CD14-positive monocyte (primary cell): ENCODE data around the gene KSR1. TPM values are rescaled to one million over a fixed set of nuclear protein-coding genes. Genes with fewer than 3 reads are reported as not detected.
"Not testable (repeated sequence)": the region's sequence is repeated elsewhere in the genome, so short reads cannot be mapped to it uniquely, and the experiment has no call there.

Source experiments
- DNase-seq, 3 donors: peaks; one replicate each; pipeline ENCODE4 v3.0.0-alpha.2; 2011 to 2022
- H2AFZ ChIP-seq: 2 replicates; pipeline ENCODE4 v1.6.0; 2012; ENCODE audit warnings: mild to moderate bottlenecking, low read depth, low read length, inconsistent platforms; ENCODE audit not compliant: insufficient read depth, poor library complexity, severe bottlenecking
- H3K27ac ChIP-seq, 2 donors: 1 replicate in 1 of 2; 2 replicates in 1 of 2; pipeline ENCODE4 v1.5.1; 2012 to 2013; ENCODE audit warnings: low read length in 2 of 2, control low read depth in 1 of 2, inconsistent platforms in 1 of 2, low read depth in 1 of 2, mild to moderate bottlenecking in 1 of 2
- H3K27me3 ChIP-seq, 2 donors: one replicate each; pipeline versions ENCODE4 v1.6.0 to v1.6.1; 2011 to 2013; ENCODE audit warnings: low read length in 2 of 2; ENCODE audit not compliant: control insufficient read depth in 2 of 2, insufficient read depth in 2 of 2
- H3K36me3 ChIP-seq, 2 donors: replicated peaks in 1 of 2; 1 replicate in 1 of 2; 2 replicates in 1 of 2; pipeline versions ENCODE4 v1.5.1 to v1.6.1; 2012 to 2013; ENCODE audit warnings: low read length in 2 of 2, control low read depth in 1 of 2, inconsistent platforms in 1 of 2, mild to moderate bottlenecking in 1 of 2; ENCODE audit not compliant: insufficient read depth in 2 of 2, control insufficient read depth in 1 of 2
- H3K4me1 ChIP-seq, 2 donors: 1 replicate in 1 of 2; 2 replicates in 1 of 2; pipeline versions ENCODE4 v1.5.1 to v1.6.1; 2012 to 2013; ENCODE audit warnings: low read length in 2 of 2, control low read depth in 1 of 2, inconsistent platforms in 1 of 2, mild to moderate bottlenecking in 1 of 2, moderate library complexity in 1 of 2; ENCODE audit not compliant: insufficient read depth in 2 of 2, control insufficient read depth in 1 of 2
- H3K4me2 ChIP-seq: replicated peaks from 2 replicates; pipeline ENCODE3; 2012; ENCODE audit warnings: low read length, moderate library complexity, mild to moderate bottlenecking; ENCODE audit not compliant: poor library complexity, severe bottlenecking; ENCODE audit errors: extremely low read depth
- H3K4me3 ChIP-seq, 3 experiments: fragments of 200-600 bp in 1 of 3; sonication (generic) in 1 of 3; replicated peaks in 1 of 3; 1 replicate in 2 of 3; 2 replicates in 1 of 3; pipeline ENCODE4 v1.5.1; 2011 to 2013; ENCODE audit warnings: low read length in 3 of 3, mild to moderate bottlenecking in 3 of 3, control low read depth in 2 of 3, low read depth in 2 of 3, inconsistent platforms in 1 of 3, moderate library complexity in 1 of 3
- H3K79me2 ChIP-seq: 2 replicates; pipeline ENCODE4 v1.6.0; 2012; ENCODE audit warnings: mild to moderate bottlenecking, control low read depth, inconsistent platforms, low read length, moderate library complexity; ENCODE audit not compliant: insufficient read depth
- H3K9ac ChIP-seq: 2 replicates; pipeline ENCODE4 v1.6.0; 2017; ENCODE audit warnings: low read length, mild to moderate bottlenecking; ENCODE audit not compliant: insufficient read depth, poor library complexity, severe bottlenecking
- H3K9me3 ChIP-seq, 2 donors: replicated peaks in 1 of 2; 1 replicate in 1 of 2; 2 replicates in 1 of 2; pipeline versions ENCODE4 v1.5.1 to v1.6.1; 2012 to 2013; ENCODE audit warnings: low read length in 2 of 2, control low read depth in 1 of 2; ENCODE audit not compliant: control insufficient read depth in 1 of 2, insufficient read depth in 1 of 2
- H4K20me1 ChIP-seq: 2 replicates; pipeline ENCODE4 v1.6.0; 2012; ENCODE audit warnings: mild to moderate bottlenecking, low read length, control low read depth, moderate library complexity; ENCODE audit not compliant: insufficient read depth
- H3K27ac Mint-ChIP-seq, 7 donors: one replicate each; pipeline ENCODE4 v1.8.0; 2020; ENCODE audit warnings: mild to moderate bottlenecking in 7 of 7, mixed read lengths in 7 of 7, moderate library complexity in 6 of 7, inconsistent platforms in 2 of 7
- H3K27me3 Mint-ChIP-seq, 3 donors: one replicate each; pipeline ENCODE4 v1.8.0; 2021 to 2022; ENCODE audit warnings: low read depth in 3 of 3, mild to moderate bottlenecking in 3 of 3, mixed read lengths in 3 of 3, moderate library complexity in 3 of 3, inconsistent platforms in 1 of 3
- H3K36me3 Mint-ChIP-seq, 2 donors: one replicate each; pipeline ENCODE4 v1.8.0; 2020; ENCODE audit warnings: mixed read lengths in 2 of 2, inconsistent platforms in 1 of 2, mild to moderate bottlenecking in 1 of 2
- H3K4me1 Mint-ChIP-seq: one replicate; pipeline ENCODE4 v1.8.0; 2020; ENCODE audit warnings: mild to moderate bottlenecking, mixed read lengths
- H3K4me3 Mint-ChIP-seq, 2 donors: one replicate each; pipeline ENCODE4 v1.8.0; 2020; ENCODE audit warnings: mild to moderate bottlenecking in 2 of 2, mixed read lengths in 2 of 2, moderate library complexity in 1 of 2
- H3K9me3 Mint-ChIP-seq, 7 donors: one replicate each; pipeline ENCODE4 v1.8.0; 2020 to 2022; ENCODE audit warnings: mixed read lengths in 7 of 7, mild to moderate bottlenecking in 6 of 7, moderate library complexity in 6 of 7, inconsistent platforms in 2 of 7
- CTCF ChIP-seq: fragments of 200-600 bp; IDR thresholded peaks from one replicate; pipeline ENCODE4 v1.8.0; 2022; ENCODE audit warnings: antibody characterized with exemption, mild to moderate bottlenecking
- WGBS: methylation state at CpG from one replicate; pipeline ENCODE4 v1.1.5; 2013; ENCODE audit warnings: missing lambda C conversion rate; ENCODE audit not compliant: insufficient coverage; 5-methylcytosine and 5-hydroxymethylcytosine counted together
- intact Hi-C, 2 donors: fragments of 100-400 bp; cut with micrococcal nuclease; formaldehyde crosslinking; loops; one replicate each; pipeline versions ENCODE4 v1.15.0 to v1.15.1; 2023
- polyA plus RNA-seq, 3 donors: library from polyadenylated mRNA; depleted of rRNA in 1 of 3; unstranded in 2 of 3; stranded (reverse) in 1 of 3; fragments of 300-500 nt in 2 of 3; fragments of >200 nt in 1 of 3; fragmentation: Illumina TruSeq in 2 of 3; gene quantifications; 1 replicate in 2 of 3; 2 replicates in 1 of 3; pipeline ENCODE4 v1.2.3, GENCODE V29; 2012 to 2021

Gene KSR1
- polyA plus RNA-seq, 3 donors: 1.2 to 111 (median 4.2) TPM

- Histone ChIP-seq H3K4me1 (no peaks in the 10 kb centered on the region), H3K9me3 (no peaks in the 10 kb centered on the region), H3K4me3 (no peak overlapping the region), H3K27ac (no peak overlapping the region), H3K27me3 (no peaks in the 10 kb centered on the region), H4K20me1 (no peaks in the 10 kb centered on the region), H3K9ac (no peak overlapping the region), H3K36me3 (no peaks in the 10 kb centered on the region), H2AFZ (no peak overlapping the region), H3K4me2 (no peak overlapping the region), H3K79me2 (no peaks in the 10 kb centered on the region)
- Mint-ChIP-seq H3K4me3 (no peak overlapping the region), H3K4me1 (no peaks in the 10 kb centered on the region), H3K27me3 (peaks cover 0 to 6% (median 2%) of the 10 kb centered on the region in 3 donors), H3K36me3 (no peaks in the 10 kb centered on the region), H3K27ac (no peak overlapping the region), H3K9me3 (no peaks in the 10 kb centered on the region)
- intact Hi-C loops: loop anchor here in 1 of 2 donors (10.0 kb wide), 1 partner anchor 209 kb away; no protein-coding TSS in a partner anchor
- no peak for DNase-seq
- WGBS: 94% methylated on average over 2 of the region's 4 CpGs
- no peak for TF ChIP-seq CTCF
Observed at GRCh38 chr17:27665549-27665948, 209.3 kb downstream of the KSR1 start.

- H3K79me2 ChIP-seq, H3K27ac ChIP-seq, DNase-seq, H3K9ac ChIP-seq, H3K9me3 ChIP-seq, H3K4me2 ChIP-seq, H3K9me3 Mint-ChIP-seq, H3K36me3 ChIP-seq, H3K27me3 Mint-ChIP-seq, H3K4me1 ChIP-seq, H2AFZ ChIP-seq, H3K27ac Mint-ChIP-seq, H4K20me1 ChIP-seq, H3K36me3 Mint-ChIP-seq, H3K4me3 Mint-ChIP-seq, H3K27me3 ChIP-seq, H3K4me3 ChIP-seq, H3K4me1 Mint-ChIP-seq: not testable (repeated sequence)
- WGBS: 86% methylated on average over 6 of the region's 6 CpGs
- intact Hi-C loops: loop anchor here in 1 of 2 donors (10.0 kb wide), 1 partner anchor 209 kb away; no protein-coding TSS in a partner anchor
Observed at GRCh38 chr17:27666270-27666669, 210.0 kb downstream of the KSR1 start.
